Thyroid gland (tissue), 4 donors: Measurements from ENCODE around the gene STAU1. TPM values are rescaled to one million over a fixed set of nuclear protein-coding genes. Genes with fewer than 3 reads are reported as not detected.
"Not testable (repeated sequence)": the region's sequence is repeated elsewhere in the genome, so short reads cannot be mapped to it uniquely, and the experiment has no call there.

Source experiments
- DNase-seq, 2 donors: peaks; one replicate each; pipeline ENCODE4 v3.0.0-alpha.2; 2019
- H3K27ac ChIP-seq, 3 donors: fragments of 200-600 bp; sonication (generic); 1 replicate in 2 of 3; 2 replicates in 1 of 3; pipeline ENCODE4 v1.5.1; 2016 to 2019; ENCODE audit warnings: mild to moderate bottlenecking in 1 of 3, moderate library complexity in 1 of 3
- H3K27me3 ChIP-seq: fragments of 200-600 bp; sonication (generic); one replicate; pipeline ENCODE4 v1.5.1; 2019
- H3K36me3 ChIP-seq, 2 donors: fragments of 200-600 bp; sonication (generic); one replicate each; pipeline ENCODE4 v1.5.1; 2016 to 2019
- H3K4me1 ChIP-seq, 2 donors: fragments of 200-600 bp; sonication (generic); one replicate each; pipeline ENCODE4 v1.5.1; 2017 to 2019
- H3K4me3 ChIP-seq, 3 donors: fragments of 200-600 bp; sonication (generic); replicated peaks in 1 of 3; 1 replicate in 2 of 3; 2 replicates in 1 of 3; pipeline ENCODE4 v1.5.1; 2016; ENCODE audit warnings: mild to moderate bottlenecking in 1 of 3
- H3K9me3 ChIP-seq: fragments of 200-600 bp; sonication (generic); one replicate; pipeline ENCODE4 v1.5.1; 2017
- CTCF ChIP-seq, 6 experiments: fragments of 200-600 bp in 3 of 6; fragments of 450-650 bp in 3 of 6; sonication (generic) in 3 of 6; IDR thresholded peaks; one replicate each; pipeline ENCODE4 v1.5.1; 2016 to 2019; ENCODE audit warnings: antibody characterized with exemption in 6 of 6, mild to moderate bottlenecking in 2 of 6, inconsistent platforms in 1 of 6, moderate library complexity in 1 of 6
- POLR2A ChIP-seq, 2 donors: fragments of 450-650 bp; IDR thresholded peaks; one replicate each; pipeline ENCODE4 v1.6.1; 2017; ENCODE audit warnings: antibody characterized with exemption in 2 of 2, mild to moderate bottlenecking in 2 of 2, moderate library complexity in 1 of 2
- WGBS, 2 donors: methylation state at CpG; one replicate each; pipeline ENCODE4 v1.1.5; 2017; 5-methylcytosine and 5-hydroxymethylcytosine counted together
- intact Hi-C: fragments of 100-400 bp; cut with DNase I; formaldehyde crosslinking; loops from one replicate; pipeline ENCODE4 v1.15.1; 2023
- total RNA-seq, 4 donors: library from RNA; depleted of rRNA; stranded (reverse); fragments of >200 nt; gene quantifications; one replicate each; pipeline ENCODE4 v1.2.3, GENCODE V29; 2016

The STAU1 gene
- total RNA-seq, 4 donors from 2014 or later = 154 to 231 (median 167) TPM

GRCh38 chr20:49203746-49204145, 15.6 kb upstream of the STAU1 start:
- TF ChIP-seq POLR2A (IDR thresholded peaks at IDR 0.05) = no peak
- TF ChIP-seq CTCF (IDR thresholded peaks at IDR 0.05) = no peak
- Histone ChIP-seq H3K4me3 (no peak overlapping the region), H3K36me3 (no peaks in the 10 kb centered on the region), H3K27ac (no peak overlapping the region), H3K27me3 (no peaks in the 10 kb centered on the region), H3K9me3 (no peaks in the 10 kb centered on the region), H3K4me1 (no peaks in the 10 kb centered on the region)
- intact Hi-C loops = no loop called here
- WGBS, 2 donors = 78 to 95% methylated on average over 9 of the region's 9 CpGs
- no peak for DNase-seq

GRCh38 chr20:49203011-49203410, 14.9 kb upstream of the STAU1 start:
- Histone ChIP-seq H3K9me3 (no peaks in the 10 kb centered on the region), H3K27ac (no peak overlapping the region), H3K4me3 (no peak overlapping the region), H3K27me3 (no peaks in the 10 kb centered on the region), H3K4me1 (no peaks in the 10 kb centered on the region), H3K36me3 (no peaks in the 10 kb centered on the region)
- DNase-seq = no peak
- TF ChIP-seq CTCF (IDR thresholded peaks at IDR 0.05) (no peak), POLR2A (IDR thresholded peaks at IDR 0.05) (no peak)
- intact Hi-C loops = no loop called here
- 90 to 91% methylated on average over 7 of the region's 7 CpGs for WGBS, 2 donors

GRCh38 chr20:49199729-49200293, 11.7 kb upstream of the STAU1 start:
- intact Hi-C loops = no loop called here
- H3K4me1 ChIP-seq = no peaks in the 10 kb centered on the region
- no peaks in the 10 kb centered on the region for H3K36me3 ChIP-seq
- H3K9me3 ChIP-seq = no peaks in the 10 kb centered on the region
- WGBS, 2 donors = 90 to 94% methylated on average over 4 of the region's 4 CpGs
- DNase-seq = no peak
- no peaks in the 10 kb centered on the region for H3K27me3 ChIP-seq
- TF ChIP-seq CTCF (IDR thresholded peaks at IDR 0.05) = no peak
- no peak for TF ChIP-seq POLR2A (IDR thresholded peaks at IDR 0.05)
- H3K27ac ChIP-seq = no peak overlapping the region
- no peak overlapping the region for H3K4me3 ChIP-seq

GRCh38 chr20:49192944-49193518, 4.9 kb upstream of the STAU1 start:
- H3K4me1 ChIP-seq, H3K36me3 ChIP-seq, H3K9me3 ChIP-seq, intact Hi-C loops, H3K27ac ChIP-seq, H3K27me3 ChIP-seq, DNase-seq, H3K4me3 ChIP-seq: not testable (repeated sequence)
- 84 to 85% methylated on average over 11 of the region's 11 CpGs for WGBS, 2 donors

- 0 to 1% methylated on average over 20 of the region's 29 CpGs for WGBS, 2 donors
- Histone ChIP-seq H3K9me3 (no peaks in the 10 kb centered on the region), H3K27me3 (no peaks in the 10 kb centered on the region), H3K4me3 (peak overlapping the region; percentile 63 to 82 (median 74)), H3K27ac (peak overlapping the region; percentile 81 to 95 (median 88)), H3K4me1 (peaks cover 34 to 37% of the 10 kb centered on the region in 2 donors), H3K36me3 (no peaks in the 10 kb centered on the region)
- intact Hi-C loops = loop anchor here (5.0 kb wide), 2 partner anchors 55 to 90 kb away; partner anchors contain the start of gene ZNFX1
- no peak for TF ChIP-seq POLR2A (IDR thresholded peaks at IDR 0.05)
- TF ChIP-seq CTCF (IDR thresholded peaks at IDR 0.05) = no peak
- peak; percentile 60 to 64 for DNase-seq
These were observed 744 bp downstream of the STAU1 start for GRCh38 chr20:49187330-49187850.
